Lung microvascular endothelial cell (primary cell): ENCODE data around the gene P4HA2. TPM values are rescaled to one million over a fixed set of nuclear protein-coding genes. Genes with fewer than 3 reads are reported as not detected.
"Not testable (repeated sequence)": the region's sequence is repeated elsewhere in the genome, so short reads cannot be mapped to it uniquely, and the experiment has no call there.

Experiments
- DNase-seq, 2 donors: peaks; one replicate each; pipeline versions ENCODE4 v3.0.0 to v3.0.0-alpha.2; 2010; ENCODE audit warnings: low read depth in 2 of 2
- total RNA-seq: library from RNA; depleted of rRNA; stranded (reverse); fragments of >200 nt; gene quantifications from 2 replicates; pipeline ENCODE4 v1.2.1, GENCODE V29; 2014

Gene P4HA2
- total RNA-seq, 1 donor from 2014 or later = 35.1 TPM

- no peak for DNase-seq
These were observed 24.8 kb downstream of the P4HA2 start for GRCh38 chr5:132202711-132203463.

- DNase-seq = no peak
These were observed 28.5 kb downstream of the P4HA2 start for GRCh38 chr5:132199116-132199680.

GRCh38 chr5:132198571-132198970 lies 29.1 kb downstream of the P4HA2 start:
- DNase-seq = no peak

- no peak for DNase-seq
These were observed 31.9 kb downstream of the P4HA2 start for GRCh38 chr5:132195727-132196126.

GRCh38 chr5:132193165-132193694 lies 34.4 kb downstream of the P4HA2 start:
- DNase-seq = no peak

- peak; percentile 80 to 86 for DNase-seq
These were observed 37.4 kb downstream of the P4HA2 start for GRCh38 chr5:132190161-132190817.

- no peak for DNase-seq
These were observed 43.1 kb downstream of the P4HA2 start for GRCh38 chr5:132184588-132184987.

- DNase-seq = peak in 1 of 2 donors; percentile 52
These were observed 43.9 kb downstream of the P4HA2 start for GRCh38 chr5:132183723-132184122.

- DNase-seq = no peak
These were observed 45.2 kb downstream of the P4HA2 start for GRCh38 chr5:132182359-132183040.

GRCh38 chr5:132181011-132181629 lies 46.5 kb downstream of the P4HA2 start:
- no peak for DNase-seq

- peak; percentile 62 to 76 for DNase-seq
These were observed 47.4 kb downstream of the P4HA2 start for GRCh38 chr5:132180134-132180745.

GRCh38 chr5:132179405-132179804 lies 48.2 kb downstream of the P4HA2 start:
- peak; percentile 51 to 56 for DNase-seq

GRCh38 chr5:132177691-132178149 lies 49.9 kb downstream of the P4HA2 start:
- no peak for DNase-seq

- DNase-seq = peak in 1 of 2 donors; percentile 32
These were observed 50.7 kb downstream of the P4HA2 start for GRCh38 chr5:132176987-132177386.

- DNase-seq = no peak
These were observed 51.1 kb downstream of the P4HA2 start for GRCh38 chr5:132176521-132176945.

- no peak for DNase-seq
These were observed 64.7 kb downstream of the P4HA2 start for GRCh38 chr5:132162945-132163344.

GRCh38 chr5:132161574-132162326 lies 65.9 kb downstream of the P4HA2 start:
- DNase-seq = not testable (repeated sequence)

- DNase-seq = no peak
These were observed 71.2 kb downstream of the P4HA2 start for GRCh38 chr5:132156413-132156812.

- DNase-seq = no peak
These were observed 77.1 kb downstream of the P4HA2 start for GRCh38 chr5:132150565-132150964.

- DNase-seq = no peak
These were observed 80.0 kb downstream of the P4HA2 start for GRCh38 chr5:132147663-132148062.
